GM12891 (cell line): Measurements from ENCODE around the gene PSMD14.

ENCODE experiments used
- POLR2A ChIP-seq: IDR thresholded peaks from 2 replicates; pipeline ENCODE4 v1.6.1; 2011; ENCODE audit warnings: low read depth, low read length, control low read depth
- POLR2AphosphoS5 ChIP-seq: IDR thresholded peaks from 2 replicates; pipeline ENCODE4 v1.6.1; 2011; ENCODE audit warnings: low read depth, low read length, control low read depth
- POU2F2 ChIP-seq: IDR thresholded peaks from 2 replicates; pipeline ENCODE4 v1.6.1; 2011; ENCODE audit warnings: low read depth, mild to moderate bottlenecking, control low read depth, low read length, moderate library complexity
- SPI1 ChIP-seq: IDR thresholded peaks from 2 replicates; pipeline ENCODE4 v1.6.1; 2011; ENCODE audit warnings: low read depth, low read length, control low read depth
- TAF1 ChIP-seq: IDR thresholded peaks from 2 replicates; pipeline ENCODE4 v1.6.1; 2011; ENCODE audit warnings: low read depth, low read length, control low read depth

DNA sequence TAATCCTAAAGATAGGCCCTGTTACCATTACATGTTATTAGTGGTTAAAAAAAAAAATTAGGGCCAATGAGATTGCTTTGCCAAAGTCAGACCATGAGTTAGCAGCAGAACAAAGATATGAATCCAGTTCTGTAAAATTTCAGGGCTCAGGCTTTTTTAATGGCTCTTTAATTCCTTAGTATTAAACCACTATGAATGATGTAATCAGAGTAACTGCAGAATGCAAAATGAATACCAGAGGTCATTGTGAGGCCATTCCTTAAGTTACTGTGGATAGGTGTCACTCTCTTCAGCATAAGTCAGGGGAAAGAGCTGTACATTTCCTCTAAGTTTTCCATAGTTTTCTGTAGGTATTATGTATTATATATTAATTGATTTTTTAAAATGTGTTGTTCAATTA lies 65.7 kb downstream of the PSMD14 start:
- no peak for TF ChIP-seq POLR2AphosphoS5
- TF ChIP-seq POLR2A = no peak
- TF ChIP-seq TAF1 = no peak
- TF ChIP-seq POU2F2 = no peak
- TF ChIP-seq SPI1 = no peak
